Measurements from ENCODE around the gene SH3BP4.

The SH3BP4 gene

GRCh38 chr2:234911271-234911670 is 40.5 kb upstream of the SH3BP4 start:
- H3K27me3 ChIP-seq (ENCODE audit: control insufficient read depth in 1 of 2, insufficient read depth in 1 of 2, low read length in 2 of 2) = no peaks in the 10 kb centered on the region
- H3K4ac ChIP-seq (ENCODE audit: low read depth in 1 of 2, low read length in 2 of 2) = no peak overlapping the region
- DNase-seq = peak; percentile 48
- peak overlapping the region in 1 of 2 experiments; percentile 7 for H2BK12ac ChIP-seq (ENCODE audit: low read length in 2 of 2)
- no peaks in the 10 kb centered on the region for H3K79me1 ChIP-seq (replicated peaks; ENCODE audit: low read length, poor library complexity, severe bottlenecking)
- no peak overlapping the region for H4K8ac ChIP-seq (ENCODE audit: low read length)
- no peak overlapping the region for H3K4me2 ChIP-seq (ENCODE audit: low read length, poor library complexity, severe bottlenecking)
- no peak overlapping the region for H3K27ac ChIP-seq (ENCODE audit: low read length, poor library complexity, severe bottlenecking)
- no peak overlapping the region for H2AFZ ChIP-seq (ENCODE audit: low read depth, low read length)
- H3K14ac ChIP-seq (ENCODE audit: low read length in 2 of 2) = no peak overlapping the region
- H3K23ac ChIP-seq (ENCODE audit: low read length in 2 of 2) = no peak overlapping the region
- H4K91ac ChIP-seq (ENCODE audit: low read length) = no peak overlapping the region
- H3K36me3 ChIP-seq (ENCODE audit: control insufficient read depth in 1 of 2, insufficient read depth in 2 of 2, low read depth in 1 of 2, low read length in 2 of 2) = no peaks in the 10 kb centered on the region
- H2BK5ac ChIP-seq (ENCODE audit: low read depth, low read length, poor library complexity, severe bottlenecking) = no peak overlapping the region
- H2BK15ac ChIP-seq (ENCODE audit: low read depth, poor library complexity, severe bottlenecking) = no peak overlapping the region
- 53% methylated on average over 2 of the region's 2 CpGs for WGBS
- H2AK5ac ChIP-seq (ENCODE audit: low read length, severe bottlenecking) = no peak overlapping the region
- no peak overlapping the region for H3K4me3 ChIP-seq (ENCODE audit: insufficient read depth in 1 of 2, low read depth in 1 of 2, low read length in 2 of 2)
- H3K18ac ChIP-seq (ENCODE audit: low read depth in 1 of 2, low read length in 2 of 2) = peak overlapping the region in 1 of 2 experiments; percentile 13
- no peak overlapping the region for H2BK120ac ChIP-seq (ENCODE audit: low read depth, low read length)
- H3K9me3 ChIP-seq (ENCODE audit: control insufficient read depth, low read length) = no peaks in the 10 kb centered on the region
- H3K4me1 ChIP-seq (ENCODE audit: control insufficient read depth, insufficient read depth, low read depth, low read length) = no peaks in the 10 kb centered on the region
- H3K9ac ChIP-seq (ENCODE audit: low read length) = no peak overlapping the region

- peaks cover 0 to 2% of the 10 kb centered on the region in 2 experiments for H3K36me3 ChIP-seq (ENCODE audit: control insufficient read depth in 1 of 2, insufficient read depth in 2 of 2, low read depth in 1 of 2, low read length in 2 of 2)
- WGBS = 100% methylated on average over 1 of the region's 3 CpGs
- no peak overlapping the region for H3K4me3 ChIP-seq (ENCODE audit: insufficient read depth in 1 of 2, low read depth in 1 of 2, low read length in 2 of 2)
- H3K4me2 ChIP-seq (ENCODE audit: low read length, poor library complexity, severe bottlenecking) = no peak overlapping the region
- H2BK12ac ChIP-seq (ENCODE audit: low read length in 2 of 2) = no peak overlapping the region
- H3K18ac ChIP-seq (ENCODE audit: low read depth in 1 of 2, low read length in 2 of 2) = no peak overlapping the region
- H3K9me3 ChIP-seq (ENCODE audit: control insufficient read depth, low read length) = no peaks in the 10 kb centered on the region
- no peak overlapping the region for H3K23ac ChIP-seq (ENCODE audit: low read length in 2 of 2)
- no peak for DNase-seq
- no peaks in the 10 kb centered on the region for H3K27me3 ChIP-seq (ENCODE audit: control insufficient read depth in 1 of 2, insufficient read depth in 1 of 2, low read length in 2 of 2)
- H2AK5ac ChIP-seq (ENCODE audit: low read length, severe bottlenecking) = no peak overlapping the region
- no peak overlapping the region for H2BK15ac ChIP-seq (ENCODE audit: low read depth, poor library complexity, severe bottlenecking)
- no peak overlapping the region for H2BK5ac ChIP-seq (ENCODE audit: low read depth, low read length, poor library complexity, severe bottlenecking)
- no peak overlapping the region for H4K8ac ChIP-seq (ENCODE audit: low read length)
- H3K14ac ChIP-seq (ENCODE audit: low read length in 2 of 2) = no peak overlapping the region
- H2BK120ac ChIP-seq (ENCODE audit: low read depth, low read length) = no peak overlapping the region
- H3K79me1 ChIP-seq (replicated peaks; ENCODE audit: low read length, poor library complexity, severe bottlenecking) = no peaks in the 10 kb centered on the region
- no peak overlapping the region for H3K9ac ChIP-seq (ENCODE audit: low read length)
- H2AFZ ChIP-seq (ENCODE audit: low read depth, low read length) = no peak overlapping the region
- no peak overlapping the region for H3K27ac ChIP-seq (ENCODE audit: low read length, poor library complexity, severe bottlenecking)
- no peak overlapping the region for H4K91ac ChIP-seq (ENCODE audit: low read length)
- no peak overlapping the region for H3K4ac ChIP-seq (ENCODE audit: low read depth in 1 of 2, low read length in 2 of 2)
- H3K4me1 ChIP-seq (ENCODE audit: control insufficient read depth, insufficient read depth, low read depth, low read length) = peaks cover 3% of the 10 kb centered on the region
These were observed 39.4 kb upstream of the SH3BP4 start for GRCh38 chr2:234912437-234912836.

GRCh38 chr2:234913208-234913626 is 38.6 kb upstream of the SH3BP4 start:
- Histone ChIP-seq H3K4me2 (ENCODE audit: low read length, poor library complexity, severe bottlenecking) (no peak overlapping the region), H2AFZ (ENCODE audit: low read depth, low read length) (no peak overlapping the region), H3K4me3 (ENCODE audit: insufficient read depth in 1 of 2, low read depth in 1 of 2, low read length in 2 of 2) (no peak overlapping the region), H3K9me3 (ENCODE audit: control insufficient read depth, low read length) (no peaks in the 10 kb centered on the region), H2AK5ac (ENCODE audit: low read length, severe bottlenecking) (no peak overlapping the region), H4K91ac (ENCODE audit: low read length) (no peak overlapping the region), H3K9ac (ENCODE audit: low read length) (no peak overlapping the region), H3K27me3 (ENCODE audit: control insufficient read depth in 1 of 2, insufficient read depth in 1 of 2, low read length in 2 of 2) (no peaks in the 10 kb centered on the region), H3K14ac (ENCODE audit: low read length in 2 of 2) (no peak overlapping the region), H3K36me3 (ENCODE audit: control insufficient read depth in 1 of 2, insufficient read depth in 2 of 2, low read depth in 1 of 2, low read length in 2 of 2) (peaks cover 0 to 2% of the 10 kb centered on the region in 2 experiments), H2BK12ac (ENCODE audit: low read length in 2 of 2) (no peak overlapping the region), H2BK120ac (ENCODE audit: low read depth, low read length) (no peak overlapping the region), H3K18ac (ENCODE audit: low read depth in 1 of 2, low read length in 2 of 2) (no peak overlapping the region), H4K8ac (ENCODE audit: low read length) (no peak overlapping the region), H2BK15ac (ENCODE audit: low read depth, poor library complexity, severe bottlenecking) (no peak overlapping the region), H3K27ac (ENCODE audit: low read length, poor library complexity, severe bottlenecking) (no peak overlapping the region), H3K23ac (ENCODE audit: low read length in 2 of 2) (no peak overlapping the region), H3K79me1 (replicated peaks; ENCODE audit: low read length, poor library complexity, severe bottlenecking) (no peaks in the 10 kb centered on the region), H3K4ac (ENCODE audit: low read depth in 1 of 2, low read length in 2 of 2) (no peak overlapping the region), H2BK5ac (ENCODE audit: low read depth, low read length, poor library complexity, severe bottlenecking) (no peak overlapping the region), H3K4me1 (ENCODE audit: control insufficient read depth, insufficient read depth, low read depth, low read length) (peaks cover 3% of the 10 kb centered on the region)
- DNase-seq = peak; percentile 61
- WGBS = 32% methylated on average over 5 of the region's 5 CpGs

GRCh38 chr2:234914371-234915154 is 37.3 kb upstream of the SH3BP4 start:
- H3K14ac ChIP-seq (ENCODE audit: low read length in 2 of 2) = no peak overlapping the region
- 99% methylated on average over 6 of the region's 9 CpGs for WGBS
- DNase-seq = no peak

More at GRCh38 chr2:234914371-234915154, 37.3 kb upstream of the SH3BP4 start:
- H3K4me1 ChIP-seq (ENCODE audit: control insufficient read depth, insufficient read depth, low read depth, low read length) = peaks cover 3% of the 10 kb centered on the region
- H3K23ac ChIP-seq (ENCODE audit: low read length in 2 of 2) = no peak overlapping the region
- no peak overlapping the region for H3K4me2 ChIP-seq (ENCODE audit: low read length, poor library complexity, severe bottlenecking)
- H3K9ac ChIP-seq (ENCODE audit: low read length) = no peak overlapping the region
- H4K91ac ChIP-seq (ENCODE audit: low read length) = no peak overlapping the region
- H2BK5ac ChIP-seq (ENCODE audit: low read depth, low read length, poor library complexity, severe bottlenecking) = no peak overlapping the region
- H2AK5ac ChIP-seq (ENCODE audit: low read length, severe bottlenecking) = no peak overlapping the region
- H3K27ac ChIP-seq (ENCODE audit: low read length, poor library complexity, severe bottlenecking) = no peak overlapping the region
- no peaks in the 10 kb centered on the region for H3K9me3 ChIP-seq (ENCODE audit: control insufficient read depth, low read length)
- no peak overlapping the region for H2AFZ ChIP-seq (ENCODE audit: low read depth, low read length)
- H2BK120ac ChIP-seq (ENCODE audit: low read depth, low read length) = no peak overlapping the region
- H3K79me1 ChIP-seq (replicated peaks; ENCODE audit: low read length, poor library complexity, severe bottlenecking) = no peaks in the 10 kb centered on the region
- H3K4ac ChIP-seq (ENCODE audit: low read depth in 1 of 2, low read length in 2 of 2) = no peak overlapping the region
- no peaks in the 10 kb centered on the region for H3K27me3 ChIP-seq (ENCODE audit: control insufficient read depth in 1 of 2, insufficient read depth in 1 of 2, low read length in 2 of 2)
- no peak overlapping the region for H4K8ac ChIP-seq (ENCODE audit: low read length)
- no peak overlapping the region for H3K18ac ChIP-seq (ENCODE audit: low read depth in 1 of 2, low read length in 2 of 2)
- H2BK15ac ChIP-seq (ENCODE audit: low read depth, poor library complexity, severe bottlenecking) = no peak overlapping the region
- H3K4me3 ChIP-seq (ENCODE audit: insufficient read depth in 1 of 2, low read depth in 1 of 2, low read length in 2 of 2) = no peak overlapping the region
- no peak overlapping the region for H2BK12ac ChIP-seq (ENCODE audit: low read length in 2 of 2)
- peaks cover 0 to 2% of the 10 kb centered on the region in 2 experiments for H3K36me3 ChIP-seq (ENCODE audit: control insufficient read depth in 1 of 2, insufficient read depth in 2 of 2, low read depth in 1 of 2, low read length in 2 of 2)

Data from mesenchymal stem cell (in vitro differentiated cells and primary cell).